ENCODE data around the gene A1BG.
"Not testable (repeated sequence)": the region's sequence is repeated elsewhere in the genome, so short reads cannot be mapped to it uniquely, and the experiment has no call there.

A1BG gene

GRCh38 chr19:58376724-58377123, 23.4 kb upstream of the A1BG start:
- not testable (repeated sequence) for H3K9ac ChIP-seq (ENCODE audit: low read depth in 1 of 2, low read length in 2 of 2); H3K36me3 ChIP-seq (ENCODE audit: control insufficient read depth in 1 of 2, insufficient read depth in 2 of 2, low read length in 2 of 2); H3K27ac ChIP-seq (ENCODE audit: low read depth, low read length); H3K9me3 ChIP-seq (ENCODE audit: control insufficient read depth in 1 of 2, low read length in 2 of 2); H3K27me3 ChIP-seq (ENCODE audit: control insufficient read depth in 1 of 2, insufficient read depth in 2 of 2, low read length in 2 of 2); H3K4me3 ChIP-seq (ENCODE audit: low read depth in 1 of 2, low read length in 2 of 2)
- H3K4me1 ChIP-seq (ENCODE audit: control insufficient read depth in 1 of 2, insufficient read depth in 2 of 2, low read length in 2 of 2) = peaks cover 10 to 16% of the 10 kb centered on the region in 2 donors

GRCh38 chr19:58374200-58374599, 20.9 kb upstream of the A1BG start:
- Histone ChIP-seq H3K4me3 (ENCODE audit: low read depth in 1 of 2, low read length in 2 of 2) (no peak overlapping the region), H3K9ac (ENCODE audit: low read depth in 1 of 2, low read length in 2 of 2) (no peak overlapping the region), H3K36me3 (ENCODE audit: control insufficient read depth in 1 of 2, insufficient read depth in 2 of 2, low read length in 2 of 2) (no peaks in the 10 kb centered on the region), H3K27me3 (ENCODE audit: control insufficient read depth in 1 of 2, insufficient read depth in 2 of 2, low read length in 2 of 2) (no peaks in the 10 kb centered on the region), H3K27ac (ENCODE audit: low read depth, low read length) (no peak overlapping the region), H3K9me3 (ENCODE audit: control insufficient read depth in 1 of 2, low read length in 2 of 2) (no peaks in the 10 kb centered on the region), H3K4me1 (ENCODE audit: control insufficient read depth in 1 of 2, insufficient read depth in 2 of 2, low read length in 2 of 2) (peaks cover 0 to 3% of the 10 kb centered on the region in 2 donors)

GRCh38 chr19:58372311-58373133, 19.2 kb upstream of the A1BG start:
- no peak overlapping the region for H3K4me3 ChIP-seq (ENCODE audit: low read depth in 1 of 2, low read length in 2 of 2)
- H3K4me1 ChIP-seq (ENCODE audit: control insufficient read depth in 1 of 2, insufficient read depth in 2 of 2, low read length in 2 of 2) = no peaks in the 10 kb centered on the region
- no peaks in the 10 kb centered on the region for H3K36me3 ChIP-seq (ENCODE audit: control insufficient read depth in 1 of 2, insufficient read depth in 2 of 2, low read length in 2 of 2)
- no peaks in the 10 kb centered on the region for H3K27me3 ChIP-seq (ENCODE audit: control insufficient read depth in 1 of 2, insufficient read depth in 2 of 2, low read length in 2 of 2)
- H3K9ac ChIP-seq (ENCODE audit: low read depth in 1 of 2, low read length in 2 of 2) = no peak overlapping the region
- H3K27ac ChIP-seq (ENCODE audit: low read depth, low read length) = no peak overlapping the region
- no peaks in the 10 kb centered on the region for H3K9me3 ChIP-seq (ENCODE audit: control insufficient read depth in 1 of 2, low read length in 2 of 2)

GRCh38 chr19:58368561-58369360, 15.5 kb upstream of the A1BG start:
- Histone ChIP-seq H3K4me1 (ENCODE audit: control insufficient read depth in 1 of 2, insufficient read depth in 2 of 2, low read length in 2 of 2) (no peaks in the 10 kb centered on the region), H3K36me3 (ENCODE audit: control insufficient read depth in 1 of 2, insufficient read depth in 2 of 2, low read length in 2 of 2) (no peaks in the 10 kb centered on the region), H3K27ac (ENCODE audit: low read depth, low read length) (no peak overlapping the region), H3K27me3 (ENCODE audit: control insufficient read depth in 1 of 2, insufficient read depth in 2 of 2, low read length in 2 of 2) (no peaks in the 10 kb centered on the region), H3K4me3 (ENCODE audit: low read depth in 1 of 2, low read length in 2 of 2) (no peak overlapping the region), H3K9ac (ENCODE audit: low read depth in 1 of 2, low read length in 2 of 2) (no peak overlapping the region), H3K9me3 (ENCODE audit: control insufficient read depth in 1 of 2, low read length in 2 of 2) (no peaks in the 10 kb centered on the region)

- no peak overlapping the region for H3K27ac ChIP-seq (ENCODE audit: low read depth, low read length)
- no peaks in the 10 kb centered on the region for H3K9me3 ChIP-seq (ENCODE audit: control insufficient read depth in 1 of 2, low read length in 2 of 2)
- H3K9ac ChIP-seq (ENCODE audit: low read depth in 1 of 2, low read length in 2 of 2) = no peak overlapping the region
- no peaks in the 10 kb centered on the region for H3K36me3 ChIP-seq (ENCODE audit: control insufficient read depth in 1 of 2, insufficient read depth in 2 of 2, low read length in 2 of 2)
- no peak overlapping the region for H3K4me3 ChIP-seq (ENCODE audit: low read depth in 1 of 2, low read length in 2 of 2)
- no peaks in the 10 kb centered on the region for H3K27me3 ChIP-seq (ENCODE audit: control insufficient read depth in 1 of 2, insufficient read depth in 2 of 2, low read length in 2 of 2)
- no peaks in the 10 kb centered on the region for H3K4me1 ChIP-seq (ENCODE audit: control insufficient read depth in 1 of 2, insufficient read depth in 2 of 2, low read length in 2 of 2)
Observed at GRCh38 chr19:58367698-58368454, 14.6 kb upstream of the A1BG start.

GRCh38 chr19:58366585-58367430, 13.5 kb upstream of the A1BG start:
- Histone ChIP-seq H3K27ac (ENCODE audit: low read depth, low read length) (no peak overlapping the region), H3K36me3 (ENCODE audit: control insufficient read depth in 1 of 2, insufficient read depth in 2 of 2, low read length in 2 of 2) (no peaks in the 10 kb centered on the region), H3K4me3 (ENCODE audit: low read depth in 1 of 2, low read length in 2 of 2) (no peak overlapping the region), H3K4me1 (ENCODE audit: control insufficient read depth in 1 of 2, insufficient read depth in 2 of 2, low read length in 2 of 2) (peaks cover under 1 to 3% of the 10 kb centered on the region in 2 donors), H3K9me3 (ENCODE audit: control insufficient read depth in 1 of 2, low read length in 2 of 2) (no peaks in the 10 kb centered on the region), H3K27me3 (ENCODE audit: control insufficient read depth in 1 of 2, insufficient read depth in 2 of 2, low read length in 2 of 2) (no peaks in the 10 kb centered on the region), H3K9ac (ENCODE audit: low read depth in 1 of 2, low read length in 2 of 2) (no peak overlapping the region)

- Histone ChIP-seq H3K36me3 (ENCODE audit: control insufficient read depth in 1 of 2, insufficient read depth in 2 of 2, low read length in 2 of 2) (no peaks in the 10 kb centered on the region), H3K4me3 (ENCODE audit: low read depth in 1 of 2, low read length in 2 of 2) (no peak overlapping the region), H3K27ac (ENCODE audit: low read depth, low read length) (no peak overlapping the region)
Observed at GRCh38 chr19:58364146-58364545, 10.9 kb upstream of the A1BG start.

GRCh38 chr19:58362272-58362994, 9.1 kb upstream of the A1BG start, which contains the start of gene ZNF497:
Gene ZNF497 (minus strand): TSS chr19:58362751. CDS start chr19:58357635, 5,116 bp downstream.
- Histone ChIP-seq H3K27me3 (ENCODE audit: control insufficient read depth in 1 of 2, insufficient read depth in 2 of 2, low read length in 2 of 2) (no peaks in the 10 kb centered on the region), H3K36me3 (ENCODE audit: control insufficient read depth in 1 of 2, insufficient read depth in 2 of 2, low read length in 2 of 2) (no peaks in the 10 kb centered on the region), H3K9ac (ENCODE audit: low read depth in 1 of 2, low read length in 2 of 2) (peak within 1 kb of the TSS; percentile 75 to 78), H3K9me3 (ENCODE audit: control insufficient read depth in 1 of 2, low read length in 2 of 2) (no peaks in the 10 kb centered on the region), H3K4me1 (ENCODE audit: control insufficient read depth in 1 of 2, insufficient read depth in 2 of 2, low read length in 2 of 2) (peaks cover 4 to 7% of the 10 kb centered on the region in 2 donors), H3K27ac (ENCODE audit: low read depth, low read length) (peak within 1 kb of the TSS; percentile 92), H3K4me3 (ENCODE audit: low read depth in 1 of 2, low read length in 2 of 2) (peak within 1 kb of the TSS; percentile 94)

More at GRCh38 chr19:58364146-58364545, 10.9 kb upstream of the A1BG start:
- Histone ChIP-seq H3K9ac (ENCODE audit: low read depth in 1 of 2, low read length in 2 of 2) (no peak overlapping the region), H3K27me3 (ENCODE audit: control insufficient read depth in 1 of 2, insufficient read depth in 2 of 2, low read length in 2 of 2) (no peaks in the 10 kb centered on the region), H3K4me1 (ENCODE audit: control insufficient read depth in 1 of 2, insufficient read depth in 2 of 2, low read length in 2 of 2) (peaks cover 4 to 7% of the 10 kb centered on the region in 2 donors), H3K9me3 (ENCODE audit: control insufficient read depth in 1 of 2, low read length in 2 of 2) (no peaks in the 10 kb centered on the region)

- peak overlapping the region; percentile 75 to 78 for H3K9ac ChIP-seq (ENCODE audit: low read depth in 1 of 2, low read length in 2 of 2)
- no peaks in the 10 kb centered on the region for H3K9me3 ChIP-seq (ENCODE audit: control insufficient read depth in 1 of 2, low read length in 2 of 2)
- peaks cover 4 to 10% of the 10 kb centered on the region in 2 donors for H3K4me1 ChIP-seq (ENCODE audit: control insufficient read depth in 1 of 2, insufficient read depth in 2 of 2, low read length in 2 of 2)
- peak overlapping the region; percentile 92 for H3K27ac ChIP-seq (ENCODE audit: low read depth, low read length)
- no peaks in the 10 kb centered on the region for H3K27me3 ChIP-seq (ENCODE audit: control insufficient read depth in 1 of 2, insufficient read depth in 2 of 2, low read length in 2 of 2)
- H3K4me3 ChIP-seq (ENCODE audit: low read depth in 1 of 2, low read length in 2 of 2) = peak overlapping the region; percentile 94
- no peaks in the 10 kb centered on the region for H3K36me3 ChIP-seq (ENCODE audit: control insufficient read depth in 1 of 2, insufficient read depth in 2 of 2, low read length in 2 of 2)
Observed at GRCh38 chr19:58361900-58362271, 8.6 kb upstream of the A1BG start.
